ENCODE results near the gene SNAPC1.

Gene SNAPC1

DNA sequence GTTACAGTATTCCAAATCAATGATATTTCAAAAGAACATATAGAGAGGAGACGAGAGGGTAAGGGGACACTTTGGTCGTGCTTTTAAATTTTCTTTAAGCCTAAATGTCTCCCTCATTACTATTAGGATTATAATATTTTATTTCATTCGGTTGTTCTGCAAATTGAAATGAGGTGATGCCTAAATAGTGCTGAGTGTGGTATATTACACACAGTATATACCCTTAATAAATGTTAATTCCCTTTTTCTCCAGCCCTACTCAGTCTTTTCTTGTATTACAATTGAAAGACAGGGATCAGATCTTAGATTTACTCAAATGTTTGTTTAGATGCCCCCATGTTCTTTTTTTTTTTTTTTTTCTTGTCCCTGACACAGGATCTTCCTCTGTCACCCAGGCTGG is 7.7 kb downstream of the SNAPC1 start:
- no peak overlapping the region for H3K4me3 ChIP-seq (ENCODE audit: low read depth, low read length)
- H3K27ac ChIP-seq (ENCODE audit: extremely low read depth, low read depth, low read length) = no peak overlapping the region
- POLR2A ChIA-PET = no interaction called here
- H3K4me1 ChIP-seq (ENCODE audit: control insufficient read depth, insufficient read depth, low read length) = peaks cover 5% of the 10 kb centered on the region; the same call in 1 of the 2 replicates
- TF ChIP-seq, protein P1, sequence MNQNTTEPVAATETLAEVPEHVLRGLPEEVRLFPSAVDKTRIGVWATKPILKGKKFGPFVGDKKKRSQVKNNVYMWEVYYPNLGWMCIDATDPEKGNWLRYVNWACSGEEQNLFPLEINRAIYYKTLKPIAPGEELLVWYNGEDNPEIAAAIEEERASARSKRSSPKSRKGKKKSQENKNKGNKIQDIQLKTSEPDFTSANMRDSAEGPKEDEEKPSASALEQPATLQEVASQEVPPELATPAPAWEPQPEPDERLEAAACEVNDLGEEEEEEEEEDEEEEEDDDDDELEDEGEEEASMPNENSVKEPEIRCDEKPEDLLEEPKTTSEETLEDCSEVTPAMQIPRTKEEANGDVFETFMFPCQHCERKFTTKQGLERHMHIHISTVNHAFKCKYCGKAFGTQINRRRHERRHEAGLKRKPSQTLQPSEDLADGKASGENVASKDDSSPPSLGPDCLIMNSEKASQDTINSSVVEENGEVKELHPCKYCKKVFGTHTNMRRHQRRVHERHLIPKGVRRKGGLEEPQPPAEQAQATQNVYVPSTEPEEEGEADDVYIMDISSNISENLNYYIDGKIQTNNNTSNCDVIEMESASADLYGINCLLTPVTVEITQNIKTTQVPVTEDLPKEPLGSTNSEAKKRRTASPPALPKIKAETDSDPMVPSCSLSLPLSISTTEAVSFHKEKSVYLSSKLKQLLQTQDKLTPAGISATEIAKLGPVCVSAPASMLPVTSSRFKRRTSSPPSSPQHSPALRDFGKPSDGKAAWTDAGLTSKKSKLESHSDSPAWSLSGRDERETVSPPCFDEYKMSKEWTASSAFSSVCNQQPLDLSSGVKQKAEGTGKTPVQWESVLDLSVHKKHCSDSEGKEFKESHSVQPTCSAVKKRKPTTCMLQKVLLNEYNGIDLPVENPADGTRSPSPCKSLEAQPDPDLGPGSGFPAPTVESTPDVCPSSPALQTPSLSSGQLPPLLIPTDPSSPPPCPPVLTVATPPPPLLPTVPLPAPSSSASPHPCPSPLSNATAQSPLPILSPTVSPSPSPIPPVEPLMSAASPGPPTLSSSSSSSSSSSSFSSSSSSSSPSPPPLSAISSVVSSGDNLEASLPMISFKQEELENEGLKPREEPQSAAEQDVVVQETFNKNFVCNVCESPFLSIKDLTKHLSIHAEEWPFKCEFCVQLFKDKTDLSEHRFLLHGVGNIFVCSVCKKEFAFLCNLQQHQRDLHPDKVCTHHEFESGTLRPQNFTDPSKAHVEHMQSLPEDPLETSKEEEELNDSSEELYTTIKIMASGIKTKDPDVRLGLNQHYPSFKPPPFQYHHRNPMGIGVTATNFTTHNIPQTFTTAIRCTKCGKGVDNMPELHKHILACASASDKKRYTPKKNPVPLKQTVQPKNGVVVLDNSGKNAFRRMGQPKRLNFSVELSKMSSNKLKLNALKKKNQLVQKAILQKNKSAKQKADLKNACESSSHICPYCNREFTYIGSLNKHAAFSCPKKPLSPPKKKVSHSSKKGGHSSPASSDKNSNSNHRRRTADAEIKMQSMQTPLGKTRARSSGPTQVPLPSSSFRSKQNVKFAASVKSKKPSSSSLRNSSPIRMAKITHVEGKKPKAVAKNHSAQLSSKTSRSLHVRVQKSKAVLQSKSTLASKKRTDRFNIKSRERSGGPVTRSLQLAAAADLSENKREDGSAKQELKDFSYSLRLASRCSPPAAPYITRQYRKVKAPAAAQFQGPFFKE (tag by site-specific recombination; IDR thresholded peaks at IDR 0.05; ENCODE audit: borderline replicate concordance) = no peak
- TF ChIP-seq ZBTB21 (tag by site-specific recombination; IDR thresholded peaks at IDR 0.05) = no peak
- no peak for TF ChIP-seq ZNF404 (tag by site-specific recombination; IDR thresholded peaks at IDR 0.05)
- TF ChIP-seq ZSCAN30 (tag by site-specific recombination; IDR thresholded peaks at IDR 0.05) = no peak
- TF ChIP-seq, protein P2, sequence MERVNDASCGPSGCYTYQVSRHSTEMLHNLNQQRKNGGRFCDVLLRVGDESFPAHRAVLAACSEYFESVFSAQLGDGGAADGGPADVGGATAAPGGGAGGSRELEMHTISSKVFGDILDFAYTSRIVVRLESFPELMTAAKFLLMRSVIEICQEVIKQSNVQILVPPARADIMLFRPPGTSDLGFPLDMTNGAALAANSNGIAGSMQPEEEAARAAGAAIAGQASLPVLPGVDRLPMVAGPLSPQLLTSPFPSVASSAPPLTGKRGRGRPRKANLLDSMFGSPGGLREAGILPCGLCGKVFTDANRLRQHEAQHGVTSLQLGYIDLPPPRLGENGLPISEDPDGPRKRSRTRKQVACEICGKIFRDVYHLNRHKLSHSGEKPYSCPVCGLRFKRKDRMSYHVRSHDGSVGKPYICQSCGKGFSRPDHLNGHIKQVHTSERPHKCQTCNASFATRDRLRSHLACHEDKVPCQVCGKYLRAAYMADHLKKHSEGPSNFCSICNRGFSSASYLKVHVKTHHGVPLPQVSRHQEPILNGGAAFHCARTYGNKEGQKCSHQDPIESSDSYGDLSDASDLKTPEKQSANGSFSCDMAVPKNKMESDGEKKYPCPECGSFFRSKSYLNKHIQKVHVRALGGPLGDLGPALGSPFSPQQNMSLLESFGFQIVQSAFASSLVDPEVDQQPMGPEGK (tag by site-specific recombination; IDR thresholded peaks at IDR 0.05) = no peak
- TF ChIP-seq ZNF530 (tag by site-specific recombination; IDR thresholded peaks at IDR 0.05; ENCODE audit: low read depth) = no peak
- no peak for TF ChIP-seq ZNF311 (tag by site-specific recombination; IDR thresholded peaks at IDR 0.05; ENCODE audit: borderline replicate concordance)
- TF ChIP-seq, protein P3, sequence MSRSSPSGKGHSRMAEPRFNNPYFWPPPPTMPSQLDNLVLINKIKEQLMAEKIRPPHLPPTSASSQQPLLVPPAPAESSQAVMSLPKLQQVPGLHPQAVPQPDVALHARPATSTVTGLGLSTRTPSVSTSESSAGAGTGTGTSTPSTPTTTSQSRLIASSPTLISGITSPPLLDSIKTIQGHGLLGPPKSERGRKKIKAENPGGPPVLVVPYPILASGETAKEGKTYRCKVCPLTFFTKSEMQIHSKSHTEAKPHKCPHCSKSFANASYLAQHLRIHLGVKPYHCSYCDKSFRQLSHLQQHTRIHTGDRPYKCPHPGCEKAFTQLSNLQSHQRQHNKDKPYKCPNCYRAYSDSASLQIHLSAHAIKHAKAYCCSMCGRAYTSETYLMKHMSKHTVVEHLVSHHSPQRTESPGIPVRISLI (tag by site-specific recombination; IDR thresholded peaks at IDR 0.05) = no peak
- TF ChIP-seq, protein P4, sequence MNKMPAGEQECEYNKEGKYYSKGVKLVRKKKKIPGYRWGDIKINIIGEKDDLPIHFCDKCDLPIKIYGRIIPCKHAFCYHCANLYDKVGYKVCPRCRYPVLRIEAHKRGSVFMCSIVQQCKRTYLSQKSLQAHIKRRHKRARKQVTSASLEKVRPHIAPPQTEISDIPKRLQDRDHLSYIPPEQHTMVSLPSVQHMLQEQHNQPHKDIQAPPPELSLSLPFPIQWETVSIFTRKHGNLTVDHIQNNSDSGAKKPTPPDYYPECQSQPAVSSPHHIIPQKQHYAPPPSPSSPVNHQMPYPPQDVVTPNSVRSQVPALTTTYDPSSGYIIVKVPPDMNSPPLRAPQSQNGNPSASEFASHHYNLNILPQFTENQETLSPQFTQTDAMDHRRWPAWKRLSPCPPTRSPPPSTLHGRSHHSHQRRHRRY (tag by site-specific recombination; IDR thresholded peaks at IDR 0.05) = no peak
- TF ChIP-seq, protein P5, sequence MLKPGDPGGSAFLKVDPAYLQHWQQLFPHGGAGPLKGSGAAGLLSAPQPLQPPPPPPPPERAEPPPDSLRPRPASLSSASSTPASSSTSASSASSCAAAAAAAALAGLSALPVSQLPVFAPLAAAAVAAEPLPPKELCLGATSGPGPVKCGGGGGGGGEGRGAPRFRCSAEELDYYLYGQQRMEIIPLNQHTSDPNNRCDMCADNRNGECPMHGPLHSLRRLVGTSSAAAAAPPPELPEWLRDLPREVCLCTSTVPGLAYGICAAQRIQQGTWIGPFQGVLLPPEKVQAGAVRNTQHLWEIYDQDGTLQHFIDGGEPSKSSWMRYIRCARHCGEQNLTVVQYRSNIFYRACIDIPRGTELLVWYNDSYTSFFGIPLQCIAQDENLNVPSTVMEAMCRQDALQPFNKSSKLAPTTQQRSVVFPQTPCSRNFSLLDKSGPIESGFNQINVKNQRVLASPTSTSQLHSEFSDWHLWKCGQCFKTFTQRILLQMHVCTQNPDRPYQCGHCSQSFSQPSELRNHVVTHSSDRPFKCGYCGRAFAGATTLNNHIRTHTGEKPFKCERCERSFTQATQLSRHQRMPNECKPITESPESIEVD (tag by site-specific recombination; IDR thresholded peaks at IDR 0.05) = no peak
- no peak for TF ChIP-seq ZNF658 (tag by site-specific recombination; IDR thresholded peaks at IDR 0.05)
- TF ChIP-seq ZBTB1 (tag by site-specific recombination; IDR thresholded peaks at IDR 0.05) = no peak
- TF ChIP-seq ZNF37A (tag by site-specific recombination; IDR thresholded peaks at IDR 0.05) = no peak
- H3K9me3 ChIP-seq (ENCODE audit: control insufficient read depth, insufficient read depth, low read depth, low read length) = no peaks in the 10 kb centered on the region
- H3K36me3 ChIP-seq (ENCODE audit: control insufficient read depth in 2 of 2, insufficient read depth in 1 of 2, low read length in 2 of 2) = peaks cover 63% of the 10 kb centered on the region in 2 experiments
- CTCF ChIA-PET = no interaction called here

All from HEK293 (cell line).